HepG2 (cell line): ENCODE results near the gene ABI3. TPM values are rescaled to one million over a fixed set of nuclear protein-coding genes. Genes with fewer than 3 reads are reported as not detected.

ENCODE experiments used
- ATAC-seq: fragments of 200-7000 bp; cut with Tn5 transposase; 3 replicates; pipeline ENCODE4 v1.9.1; 2020; ENCODE audit warnings: mild to moderate bottlenecking, moderate library complexity
- BruUV-seq: library from RNA; stranded (reverse); fragments of 400-500 nt; replicated peaks from 2 replicates; lab custom pipeline; 2021; lab: Mats Ljungman, UMichigan
- CTCF ChIA-PET: fragments of 300-600 bp; formaldehyde crosslinking; extraction: SDS; loops from one replicate; lab custom pipeline; 2021; ENCODE audit warnings: low total read pairs, inconsistent platforms, low intra/inter-chr PET ratio; lab: Yijun Ruan, JAX
- POLR2A ChIA-PET: fragments of 350-600 bp; sonication (Branson Sonifier 250); formaldehyde crosslinking; loops from one replicate; lab custom pipeline; 2020; ENCODE audit warnings: antibody characterized with exemption, inconsistent platforms; lab: Yijun Ruan, JAX
- DNase-seq: peaks from one replicate; pipeline ENCODE4 v3.0.0-alpha.2; 2015; ENCODE audit warnings: low spot score
- FAIRE-seq: peaks from 3 replicates; lab custom pipeline; 2011; peaks lifted over from hg19 to GRCh38; lab: Jason Lieb, UNC
- H2AFZ ChIP-seq: one replicate; pipeline ENCODE4 v1.6.1; 2011; ENCODE audit warnings: low read length, inconsistent platforms
- H3K27ac ChIP-seq: fragments of 300-600 bp; 3 replicates; pipeline ENCODE4 v1.8.0; 2011; ENCODE audit warnings: mixed run types, mild to moderate bottlenecking, mixed read lengths, low read length, inconsistent platforms; ENCODE audit not compliant: insufficient read depth; ENCODE audit errors: extremely low read length
- H3K27me3 ChIP-seq, 2 experiments: fragments of 200-600 bp in 1 of 2; 2 replicates in 1 of 2; 3 replicates in 1 of 2; pipeline versions ENCODE4 v1.6.0 to v1.8.0; 2011; ENCODE audit warnings: low read length in 2 of 2, mild to moderate bottlenecking in 2 of 2, moderate library complexity in 2 of 2, inconsistent platforms in 1 of 2; ENCODE audit not compliant: insufficient read depth in 2 of 2, control insufficient read depth in 1 of 2
- H3K36me3 ChIP-seq, 2 experiments: fragments of 200-600 bp in 1 of 2; replicated peaks in 1 of 2; 2 replicates in 1 of 2; 3 replicates in 1 of 2; pipeline versions ENCODE4 v1.5.1 to v1.8.0; 2011; ENCODE audit warnings: low read length in 2 of 2, inconsistent platforms in 1 of 2; ENCODE audit not compliant: insufficient read depth in 2 of 2, control insufficient read depth in 1 of 2
- H3K4me1 ChIP-seq: 2 replicates; pipeline ENCODE4 v1.5.1; 2012; ENCODE audit warnings: low read length, inconsistent platforms; ENCODE audit not compliant: insufficient read depth
- H3K4me2 ChIP-seq: 2 replicates; pipeline ENCODE4 v1.6.0; 2011; ENCODE audit warnings: low read depth, low read length, inconsistent platforms
- H3K4me3 ChIP-seq, 3 experiments: fragments of 200-600 bp in 1 of 3; sonication (generic), shearing (Covaris generic) in 1 of 3; replicated peaks in 1 of 3; 2 replicates each; pipeline ENCODE4 v1.5.1; 2011 to 2016; ENCODE audit warnings: low read length in 3 of 3, inconsistent platforms in 2 of 3, low read depth in 2 of 3, mild to moderate bottlenecking in 2 of 3, control low read depth in 1 of 3, mixed read lengths in 1 of 3; ENCODE audit not compliant: insufficient read depth in 1 of 3
- H3K79me2 ChIP-seq: one replicate; pipeline ENCODE4 v1.6.1; 2011; ENCODE audit warnings: low read length, inconsistent platforms; ENCODE audit not compliant: insufficient read depth
- H3K9ac ChIP-seq: 2 replicates; pipeline ENCODE4 v1.6.0; 2011; ENCODE audit warnings: mild to moderate bottlenecking, low read depth, low read length, inconsistent platforms; ENCODE audit not compliant: insufficient read depth
- H3K9me3 ChIP-seq: 2 replicates; pipeline ENCODE4 v1.5.1; 2012; ENCODE audit warnings: mild to moderate bottlenecking, low read length
- H4K20me1 ChIP-seq: 2 replicates; pipeline ENCODE4 v1.6.0; 2011; ENCODE audit warnings: inconsistent platforms, mild to moderate bottlenecking, low read length, moderate library complexity; ENCODE audit not compliant: insufficient read depth
- CEBPB ChIP-seq: IDR thresholded peaks from 2 replicates; pipeline ENCODE4 v1.6.1; 2011; ENCODE audit warnings: low read depth, low read length, improper control_type of control experiment, borderline replicate concordance
- HNRNPK ChIP-seq: fragments of 200-400 bp; formaldehyde crosslinking; IDR thresholded peaks from 2 replicates; pipeline ENCODE4 v1.6.1; 2018; ENCODE audit warnings: low read length, low read depth, moderate library complexity, mild to moderate bottlenecking; ENCODE audit not compliant: poor library complexity, severe bottlenecking
- PCBP2 ChIP-seq: fragments of 200-400 bp; formaldehyde crosslinking; optimal IDR thresholded peaks from 2 replicates; pipeline ENCODE3; 2018; ENCODE audit warnings: low read length, low read depth; ENCODE audit not compliant: poor library complexity, severe bottlenecking
- SNAI1 ChIP-seq: sonication (generic); formaldehyde crosslinking; IDR thresholded peaks from 2 replicates; pipeline ENCODE4 v1.5.0; 2020; ENCODE audit warnings: mild to moderate bottlenecking, missing genetic modification reagents, borderline replicate concordance
- ZNF430 ChIP-seq: sonication (generic); formaldehyde crosslinking; IDR thresholded peaks from 2 replicates; pipeline ENCODE4 v1.9.0; 2021; ENCODE audit warnings: mild to moderate bottlenecking, missing genetic modification reagents
- WGBS: methylation state at CpG from one replicate; pipeline ENCODE4 v1.1.6; 2017; ENCODE audit warnings: low lambda C conversion rate; 5-methylcytosine and 5-hydroxymethylcytosine counted together
- in situ Hi-C: cut with HindIII; loops from 2 replicates; pipeline ENCODE4 v1.10.0; 2017; ENCODE audit warnings: low pct_unique_long_range_greater_than_20kb; ENCODE audit not compliant: extremely low pct_ligation_motif_present
- intact Hi-C: fragments of 100-400 bp; cut with micrococcal nuclease; formaldehyde crosslinking; loops from one replicate; pipeline ENCODE4 v1.10.0; 2022; ENCODE audit not compliant: unreplicated experiment
- polyA plus RNA-seq, 8 experiments: library from polyadenylated mRNA; depleted of rRNA in 3 of 8; stranded (reverse) in 7 of 8; unstranded in 1 of 8; fragments of >200 nt; fragmentation: Illumina TruSeq in 4 of 8; extraction: Trizol in 4 of 8; gene quantifications; 2 replicates each; pipeline versions ENCODE4 v1.2.1 to v1.2.3, GENCODE V29; 2011 to 2016; ENCODE audit warnings: low read depth in 4 of 8, missing spikeins in 1 of 8, mixed read lengths in 1 of 8; ENCODE audit not compliant: insufficient read depth in 1 of 8
- total RNA-seq, 5 experiments: library from RNA; depleted of rRNA; stranded (reverse); fragments of >200 nt; fragmentation: Illumina TruSeq; extraction: Trizol; gene quantifications; 2 replicates each; pipeline ENCODE4 v1.2.3, GENCODE V29; 2016; ENCODE audit warnings: low read depth in 1 of 5
- TF ChIP-seq, protein P1 (sequence below): sonication (generic); formaldehyde crosslinking; IDR thresholded peaks from 2 replicates; pipeline ENCODE4 v1.4.0; 2020; ENCODE audit warnings: missing genetic modification reagents, mild to moderate bottlenecking, borderline replicate concordance
- TF ChIP-seq, protein P2 (sequence below): sonication (generic); formaldehyde crosslinking; IDR thresholded peaks from 2 replicates; pipeline ENCODE4 v1.5.0; 2020; ENCODE audit warnings: mild to moderate bottlenecking, missing genetic modification reagents

The ABI3 gene
- total and polyA plus RNA-seq, 2 of the 13 experiments (the other 11 are each of a cell fraction or from before 2014, with no cell fraction given): not detected

DNA sequence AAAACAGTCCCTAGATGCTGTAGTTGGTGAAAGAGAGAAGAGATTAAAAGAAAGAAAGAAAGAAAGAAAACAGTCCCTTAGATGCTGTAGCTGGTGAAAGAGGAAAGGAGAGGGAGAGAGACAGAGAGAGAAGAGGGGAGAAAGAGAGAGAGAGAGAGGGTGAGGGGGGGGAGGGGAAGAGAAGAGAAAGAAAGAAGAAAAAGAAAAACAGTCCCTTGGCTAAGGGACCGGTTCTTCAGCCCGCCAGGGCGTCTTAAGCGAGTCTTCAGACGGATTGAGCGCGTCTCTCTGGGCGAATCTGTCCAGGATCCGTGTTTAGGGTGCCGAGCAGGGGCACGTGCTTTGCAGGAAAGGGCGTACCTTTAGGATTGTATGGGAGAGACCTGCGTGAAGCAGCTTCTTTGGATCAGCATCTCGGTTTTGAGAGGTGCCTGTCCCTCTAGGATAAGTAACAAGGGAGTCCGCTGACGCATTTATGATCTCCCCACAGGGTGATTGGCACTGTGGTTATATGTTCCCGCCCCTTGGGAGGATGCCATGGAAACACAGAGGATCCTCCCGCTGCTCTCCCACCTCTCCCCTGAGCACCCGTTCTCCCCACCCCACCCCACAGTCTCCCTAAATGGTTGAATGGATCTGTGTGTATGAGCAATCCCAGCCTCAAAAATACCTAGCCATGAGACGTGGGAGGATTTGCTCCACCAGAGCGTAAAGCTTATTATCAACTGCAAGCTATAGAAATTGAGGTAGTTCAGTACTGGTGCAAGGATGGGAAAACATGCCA lies 16.8 kb upstream of the ABI3 start (continued):
- peak; percentile 22 for TF ChIP-seq HNRNPK

DNA sequence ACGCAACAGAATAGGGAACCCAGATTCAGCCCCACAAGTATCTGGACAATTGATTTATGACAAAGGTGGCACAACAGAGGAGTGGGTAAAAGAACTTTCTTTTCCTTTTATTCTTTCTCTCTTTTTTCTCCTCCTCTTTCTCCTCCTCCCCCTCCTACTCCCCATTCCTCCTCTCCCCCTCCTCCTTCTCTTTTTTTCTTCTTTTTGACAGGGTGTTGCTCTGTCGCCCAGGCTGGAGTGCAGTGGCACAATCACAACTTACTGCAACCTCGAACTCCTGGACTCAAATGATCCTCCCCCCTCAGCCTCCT lies 16.3 kb upstream of the ABI3 start:
- H3K4me1 ChIP-seq: peaks cover 25% of the 10 kb centered on the region
- H4K20me1 ChIP-seq: no peaks in the 10 kb centered on the region
- no peak overlapping the region for H3K27ac ChIP-seq
- peaks cover 0 to 2% of the 10 kb centered on the region in 2 experiments; a peak in 1 of 5 replicates for H3K27me3 ChIP-seq
- H3K9me3 ChIP-seq: no peaks in the 10 kb centered on the region
- ATAC-seq (no peak), DNase-seq (no peak), FAIRE-seq (no peak)
- intact Hi-C loops (loop anchor here (5.0 kb wide), 1 partner anchor 87 kb away; no protein-coding TSS in a partner anchor), in situ Hi-C loops (no loop called here)
- ChIA-PET CTCF (no interaction called here), POLR2A (no interaction called here)
- no peak overlapping the region for H3K9ac ChIP-seq
- H2AFZ ChIP-seq: no peak overlapping the region
- TF ChIP-seq, protein P1, sequence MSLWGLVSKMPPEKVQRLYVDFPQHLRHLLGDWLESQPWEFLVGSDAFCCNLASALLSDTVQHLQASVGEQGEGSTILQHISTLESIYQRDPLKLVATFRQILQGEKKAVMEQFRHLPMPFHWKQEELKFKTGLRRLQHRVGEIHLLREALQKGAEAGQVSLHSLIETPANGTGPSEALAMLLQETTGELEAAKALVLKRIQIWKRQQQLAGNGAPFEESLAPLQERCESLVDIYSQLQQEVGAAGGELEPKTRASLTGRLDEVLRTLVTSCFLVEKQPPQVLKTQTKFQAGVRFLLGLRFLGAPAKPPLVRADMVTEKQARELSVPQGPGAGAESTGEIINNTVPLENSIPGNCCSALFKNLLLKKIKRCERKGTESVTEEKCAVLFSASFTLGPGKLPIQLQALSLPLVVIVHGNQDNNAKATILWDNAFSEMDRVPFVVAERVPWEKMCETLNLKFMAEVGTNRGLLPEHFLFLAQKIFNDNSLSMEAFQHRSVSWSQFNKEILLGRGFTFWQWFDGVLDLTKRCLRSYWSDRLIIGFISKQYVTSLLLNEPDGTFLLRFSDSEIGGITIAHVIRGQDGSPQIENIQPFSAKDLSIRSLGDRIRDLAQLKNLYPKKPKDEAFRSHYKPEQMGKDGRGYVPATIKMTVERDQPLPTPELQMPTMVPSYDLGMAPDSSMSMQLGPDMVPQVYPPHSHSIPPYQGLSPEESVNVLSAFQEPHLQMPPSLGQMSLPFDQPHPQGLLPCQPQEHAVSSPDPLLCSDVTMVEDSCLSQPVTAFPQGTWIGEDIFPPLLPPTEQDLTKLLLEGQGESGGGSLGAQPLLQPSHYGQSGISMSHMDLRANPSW: no peak
- TF ChIP-seq PCBP2 (peak; percentile 42), SNAI1 (CRISPR knock-in tag) (no peak), CEBPB (no peak), ZNF430 (CRISPR knock-in tag) (no peak), HNRNPK (peak; percentile 67)
- TF ChIP-seq, protein P2, sequence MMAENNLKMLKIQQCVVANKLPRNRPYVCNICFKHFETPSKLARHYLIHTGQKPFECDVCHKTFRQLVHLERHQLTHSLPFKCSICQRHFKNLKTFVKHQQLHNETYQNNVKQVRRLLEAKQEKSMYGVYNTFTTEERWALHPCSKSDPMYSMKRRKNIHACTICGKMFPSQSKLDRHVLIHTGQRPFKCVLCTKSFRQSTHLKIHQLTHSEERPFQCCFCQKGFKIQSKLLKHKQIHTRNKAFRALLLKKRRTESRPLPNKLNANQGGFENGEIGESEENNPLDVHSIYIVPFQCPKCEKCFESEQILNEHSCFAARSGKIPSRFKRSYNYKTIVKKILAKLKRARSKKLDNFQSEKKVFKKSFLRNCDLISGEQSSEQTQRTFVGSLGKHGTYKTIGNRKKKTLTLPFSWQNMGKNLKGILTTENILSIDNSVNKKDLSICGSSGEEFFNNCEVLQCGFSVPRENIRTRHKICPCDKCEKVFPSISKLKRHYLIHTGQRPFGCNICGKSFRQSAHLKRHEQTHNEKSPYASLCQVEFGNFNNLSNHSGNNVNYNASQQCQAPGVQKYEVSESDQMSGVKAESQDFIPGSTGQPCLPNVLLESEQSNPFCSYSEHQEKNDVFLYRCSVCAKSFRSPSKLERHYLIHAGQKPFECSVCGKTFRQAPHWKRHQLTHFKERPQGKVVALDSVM (CRISPR knock-in tag): peak; percentile 30; the same call in 1 of the 2 replicates
- no peaks in the 10 kb centered on the region for H3K36me3 ChIP-seq
- BruUV-seq: no TSS peak
- no peak overlapping the region for H3K4me2 ChIP-seq
- no peak overlapping the region for H3K4me3 ChIP-seq
- 44% methylated on average over 3 of the region's 3 CpGs for WGBS
- H3K79me2 ChIP-seq: no peaks in the 10 kb centered on the region
